Fibroblast of pulmonary artery (primary cell): ENCODE measurements around the gene NKAIN1.

Source experiments
- DNase-seq: peaks from one replicate; pipeline ENCODE4 v3.0.0-alpha.2; 2010; ENCODE audit warnings: low read depth
- H3K4me3 ChIP-seq: replicated peaks from 2 replicates; pipeline ENCODE4 v1.5.1; 2011; ENCODE audit warnings: low read depth, mild to moderate bottlenecking, control low read depth, low read length, moderate library complexity
- TF ChIP-seq, protein P1 (sequence below): IDR thresholded peaks from 2 replicates; pipeline ENCODE4 v1.5.1; 2011; ENCODE audit warnings: mild to moderate bottlenecking, control low read depth, low read length, inconsistent platforms; ENCODE audit errors: missing control alignments

Gene NKAIN1

DNA sequence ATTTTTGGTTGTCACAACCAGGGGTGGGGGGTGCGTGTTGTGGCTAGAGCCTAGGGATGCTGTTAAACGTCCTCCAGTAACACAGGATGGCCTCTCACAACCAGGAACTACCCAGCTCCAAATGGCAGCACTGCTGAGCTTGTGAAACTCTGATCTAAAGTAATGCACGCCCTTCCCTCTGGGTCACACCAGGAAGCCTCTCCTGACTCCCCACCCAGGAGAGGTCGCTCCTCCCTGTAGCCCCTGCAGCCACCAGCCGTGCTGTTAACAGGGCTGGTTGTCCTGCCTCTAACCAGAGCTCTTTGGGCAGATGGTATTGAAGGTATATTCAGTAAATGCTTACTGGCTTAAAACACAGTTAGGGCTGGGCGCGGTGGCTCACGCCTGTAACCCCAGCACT lies 73.2 kb downstream of the NKAIN1 start:
- TF ChIP-seq, protein P1, sequence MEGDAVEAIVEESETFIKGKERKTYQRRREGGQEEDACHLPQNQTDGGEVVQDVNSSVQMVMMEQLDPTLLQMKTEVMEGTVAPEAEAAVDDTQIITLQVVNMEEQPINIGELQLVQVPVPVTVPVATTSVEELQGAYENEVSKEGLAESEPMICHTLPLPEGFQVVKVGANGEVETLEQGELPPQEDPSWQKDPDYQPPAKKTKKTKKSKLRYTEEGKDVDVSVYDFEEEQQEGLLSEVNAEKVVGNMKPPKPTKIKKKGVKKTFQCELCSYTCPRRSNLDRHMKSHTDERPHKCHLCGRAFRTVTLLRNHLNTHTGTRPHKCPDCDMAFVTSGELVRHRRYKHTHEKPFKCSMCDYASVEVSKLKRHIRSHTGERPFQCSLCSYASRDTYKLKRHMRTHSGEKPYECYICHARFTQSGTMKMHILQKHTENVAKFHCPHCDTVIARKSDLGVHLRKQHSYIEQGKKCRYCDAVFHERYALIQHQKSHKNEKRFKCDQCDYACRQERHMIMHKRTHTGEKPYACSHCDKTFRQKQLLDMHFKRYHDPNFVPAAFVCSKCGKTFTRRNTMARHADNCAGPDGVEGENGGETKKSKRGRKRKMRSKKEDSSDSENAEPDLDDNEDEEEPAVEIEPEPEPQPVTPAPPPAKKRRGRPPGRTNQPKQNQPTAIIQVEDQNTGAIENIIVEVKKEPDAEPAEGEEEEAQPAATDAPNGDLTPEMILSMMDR, result no peak

DNA sequence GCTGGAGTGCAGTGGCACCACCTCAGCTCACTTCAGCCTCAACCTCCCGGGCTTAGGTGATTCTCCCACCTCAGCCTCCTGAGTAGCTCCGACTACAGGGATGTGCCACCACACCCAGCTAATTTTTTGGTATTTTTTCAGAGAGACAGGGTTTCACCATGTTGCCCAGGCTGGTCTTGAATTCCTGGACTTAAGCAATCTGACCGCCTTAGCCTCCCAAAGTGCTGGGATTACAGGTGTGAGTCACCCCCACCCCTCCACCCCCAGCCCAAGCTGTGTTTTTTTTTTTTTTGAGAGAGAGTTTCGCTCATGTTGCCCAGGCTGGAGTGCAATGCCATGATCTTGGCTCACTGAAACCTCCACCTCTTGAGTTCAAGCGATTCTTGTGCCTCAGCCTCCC lies 75.4 kb downstream of the NKAIN1 start:
- H3K4me3 ChIP-seq, result no peak overlapping the region
- TF ChIP-seq, protein P1, result no peak
- no peak for DNase-seq

More for the DNA sequence above, 73.2 kb downstream of the NKAIN1 start:
- no peak overlapping the region for H3K4me3 ChIP-seq
- DNase-seq, result no peak

DNA sequence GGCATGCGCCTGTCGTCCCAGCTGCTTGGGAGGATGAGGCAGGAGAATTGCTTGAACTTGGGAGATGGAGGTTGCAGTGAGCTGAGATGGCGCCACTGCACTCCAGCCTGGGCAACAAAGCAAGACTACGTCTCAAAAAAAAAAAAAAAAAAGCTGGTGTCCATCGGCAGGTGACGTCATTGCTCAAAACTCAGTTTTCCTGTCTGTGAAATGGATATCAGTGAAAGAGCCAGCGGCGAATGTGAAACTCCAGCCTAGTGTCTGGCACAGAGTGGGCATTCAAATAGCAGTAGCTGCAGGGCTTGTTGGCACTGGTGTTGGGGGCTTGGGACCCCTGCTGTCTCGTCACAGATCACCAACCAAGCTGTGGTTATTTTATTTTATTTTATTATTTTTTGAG lies 75.8 kb downstream of the NKAIN1 start:
- TF ChIP-seq, protein P1, result no peak
- DNase-seq, result no peak
- H3K4me3 ChIP-seq, result no peak overlapping the region

DNA sequence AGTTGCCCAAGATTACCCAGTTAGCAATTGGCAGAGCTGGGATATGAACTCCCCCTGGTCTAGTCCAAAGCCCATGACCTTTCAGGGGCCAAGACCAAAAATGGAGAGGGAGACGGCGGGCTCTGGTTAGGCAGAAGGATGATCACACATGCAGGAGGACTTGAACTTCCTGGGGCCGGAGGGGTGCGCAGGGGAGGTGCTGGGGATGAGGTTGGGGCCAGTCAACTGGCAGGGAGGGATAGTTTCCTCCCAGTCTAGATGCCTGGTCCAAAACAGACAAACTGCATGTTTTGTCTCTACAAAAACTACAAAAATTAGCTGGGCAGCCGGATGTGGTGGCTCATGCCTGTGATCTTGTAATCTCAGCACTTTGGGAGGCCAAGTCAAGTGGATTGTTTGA lies 78.1 kb downstream of the NKAIN1 start:
- no peak overlapping the region for H3K4me3 ChIP-seq
- DNase-seq, result no peak
- TF ChIP-seq, protein P1, result no peak

DNA sequence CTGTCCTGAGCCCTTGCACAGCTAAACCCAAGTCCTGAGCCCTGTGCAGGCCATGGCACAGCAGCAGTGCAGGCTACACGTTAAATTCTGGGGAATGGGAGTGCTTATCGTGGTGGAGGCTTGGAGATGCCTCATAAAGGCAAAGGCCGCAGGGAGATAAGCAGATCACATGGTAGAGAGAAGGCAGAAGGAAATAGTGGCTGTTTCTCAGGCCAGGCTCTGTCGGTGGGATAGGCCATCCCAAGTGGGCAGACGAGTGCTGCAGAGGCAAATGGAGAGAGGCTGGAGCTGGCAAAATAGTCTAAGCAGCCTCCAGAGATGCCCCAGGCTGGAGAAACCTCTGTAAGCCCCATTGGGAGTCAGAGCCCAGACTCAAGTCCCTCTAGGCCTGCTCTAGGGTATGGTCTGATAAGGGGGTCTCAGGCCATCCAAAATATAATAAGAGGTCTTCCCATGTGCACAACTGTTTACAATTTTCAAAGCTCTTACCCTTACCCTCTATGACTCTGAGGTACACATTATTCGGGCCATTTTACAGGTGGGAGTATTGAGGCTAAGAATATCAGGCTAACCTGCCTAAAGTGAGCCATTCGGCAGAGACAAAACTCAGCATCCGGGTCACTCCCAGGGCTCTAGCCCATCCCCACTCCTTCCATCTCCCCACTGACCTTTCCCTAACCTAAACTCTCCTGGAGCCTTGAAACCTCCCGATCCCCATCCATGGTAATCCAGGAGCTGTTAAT lies 79.6 kb downstream of the NKAIN1 start:
- DNase-seq, result no peak
- no peak overlapping the region for H3K4me3 ChIP-seq
- TF ChIP-seq, protein P1, result no peak

DNA sequence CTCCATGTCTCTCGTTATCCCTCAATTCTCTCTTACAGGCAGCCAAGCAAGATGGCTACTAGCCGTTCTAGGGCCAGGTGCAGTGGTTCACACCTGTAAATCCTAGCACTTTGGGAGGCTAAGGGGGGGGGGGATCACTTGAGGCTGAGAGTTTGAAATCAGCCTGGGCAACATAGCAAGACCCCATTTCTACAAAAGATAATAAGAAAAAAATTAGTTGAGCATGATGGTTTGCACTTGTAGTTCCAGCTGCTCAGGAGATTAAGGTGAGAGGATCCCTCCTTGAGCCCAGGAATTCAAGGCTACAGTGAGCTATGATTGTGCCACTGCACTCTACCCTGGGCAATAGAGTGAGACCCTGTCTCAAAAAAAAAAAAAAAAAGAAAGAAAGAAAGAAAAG lies 80.4 kb downstream of the NKAIN1 start:
- TF ChIP-seq, protein P1, result no peak
- no peak overlapping the region for H3K4me3 ChIP-seq
- no peak for DNase-seq

DNA sequence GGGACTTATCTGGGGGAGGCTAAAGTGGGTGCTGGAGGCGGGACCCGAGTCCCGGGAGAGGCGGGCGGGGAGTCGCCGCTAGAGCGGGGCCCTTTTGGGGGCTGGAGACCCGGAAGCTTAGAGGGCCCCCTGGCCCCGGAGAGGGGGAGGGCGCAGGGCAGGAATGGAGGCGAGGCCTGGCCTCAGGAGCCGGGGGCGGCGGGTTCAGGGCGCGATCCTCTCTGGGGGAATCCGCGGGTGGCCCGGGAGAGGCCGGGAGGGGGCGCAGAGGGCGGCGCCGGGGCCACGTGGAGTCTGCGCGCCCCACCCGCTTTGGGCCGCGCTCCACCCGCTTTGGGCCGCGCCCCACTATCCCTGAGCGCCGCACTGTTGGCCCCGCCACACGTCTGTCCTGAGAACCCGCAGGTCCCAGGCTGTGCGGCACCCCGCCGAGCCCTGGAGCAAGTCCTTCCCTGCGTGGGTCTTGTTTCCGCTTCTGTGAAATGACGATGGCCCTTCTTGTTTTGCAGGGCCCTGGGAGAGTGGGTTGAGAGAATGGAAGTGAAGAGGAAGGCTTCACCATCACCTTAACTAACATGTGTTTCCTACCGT lies 84.4 kb downstream of the NKAIN1 start:
- DNase-seq, result peak; percentile 56
- peak overlapping the region; percentile 65 for H3K4me3 ChIP-seq
- TF ChIP-seq, protein P1, result no peak
